Prostate gland (tissue), 2 donors: ENCODE data around the gene CYP4F3. TPM values are rescaled to one million over a fixed set of nuclear protein-coding genes. Genes with fewer than 3 reads are reported as not detected.

Experiments
- DNase-seq: peaks from one replicate; pipeline ENCODE4 v3.0.0-alpha.2; 2019; ENCODE audit warnings: low spot score
- H3K27ac ChIP-seq, 2 donors: fragments of 200-600 bp; sonication (generic); 2 replicates each; pipeline ENCODE4 v1.5.1; 2017 to 2019
- H3K27me3 ChIP-seq: fragments of 200-600 bp; sonication (generic); replicated peaks from 2 replicates; pipeline ENCODE4 v1.5.1; 2019; ENCODE audit not compliant: insufficient read depth
- H3K36me3 ChIP-seq, 2 donors: fragments of 200-600 bp; sonication (generic); 1 replicate in 1 of 2; 2 replicates in 1 of 2; pipeline versions ENCODE4 v1.5.1 to v1.8.1; 2017 to 2019
- H3K4me1 ChIP-seq: fragments of 200-600 bp; sonication (generic); replicated peaks from 2 replicates; pipeline ENCODE4 v1.5.1; 2019
- H3K4me3 ChIP-seq, 2 donors: fragments of 200-600 bp; sonication (generic); 2 replicates each; pipeline ENCODE4 v1.5.1; 2017 to 2019
- H3K9me3 ChIP-seq: fragments of 200-600 bp; sonication (generic); 2 replicates; pipeline ENCODE4 v1.5.1; 2017
- CTCF ChIP-seq, 4 experiments: fragments of 200-600 bp in 2 of 4; fragments of 450-650 bp in 2 of 4; sonication (generic) in 2 of 4; IDR thresholded peaks; 1 replicate in 3 of 4; 2 replicates in 1 of 4; pipeline ENCODE4 v1.5.1; 2016 to 2019; ENCODE audit warnings: antibody characterized with exemption in 4 of 4, mild to moderate bottlenecking in 2 of 4, moderate library complexity in 2 of 4
- POLR2A ChIP-seq: fragments of 450-650 bp; IDR thresholded peaks from one replicate; pipeline ENCODE4 v1.6.1; 2016; ENCODE audit warnings: antibody characterized with exemption, mild to moderate bottlenecking
- POLR2AphosphoS5 ChIP-seq: sonication (generic); formaldehyde crosslinking; IDR thresholded peaks from one replicate; pipeline ENCODE4 v1.6.1; 2017; ENCODE audit warnings: antibody characterized with exemption
- WGBS: methylation state at CpG from one replicate; pipeline ENCODE4 v1.1.5; 2018; 5-methylcytosine and 5-hydroxymethylcytosine counted together
- intact Hi-C: fragments of 100-400 bp; cut with DNase I; formaldehyde crosslinking; loops from one replicate; pipeline ENCODE4 v1.14.2; 2022
- total RNA-seq, 2 donors: library from RNA; depleted of rRNA; stranded (reverse); fragments of >200 nt; gene quantifications; one replicate each; pipeline ENCODE4 v1.1.0, GENCODE V29; 2016

CYP4F3 gene
- total RNA-seq, 2 donors from 2014 or later, result 0.28 to 2.0 TPM

- no peaks in the 10 kb centered on the region for H3K27me3 ChIP-seq
- intact Hi-C loops, result no loop called here
- TF ChIP-seq CTCF (IDR thresholded peaks at IDR 0.05) (no peak), POLR2AphosphoS5 (no peak), POLR2A (no peak)
- WGBS, result 83% methylated on average over 8 of the region's 8 CpGs
- DNase-seq, result no peak
- H3K9me3 ChIP-seq, result no peaks in the 10 kb centered on the region
- H3K4me1 ChIP-seq, result no peaks in the 10 kb centered on the region
- no peaks in the 10 kb centered on the region for H3K36me3 ChIP-seq
- no peak overlapping the region for H3K4me3 ChIP-seq
- H3K27ac ChIP-seq, result no peak overlapping the region
Measured at GRCh38 chr19:15609261-15609660, 31.4 kb upstream of the CYP4F3 start.

GRCh38 chr19:15612342-15612741 is 28.4 kb upstream of the CYP4F3 start:
- no peak for DNase-seq
- H3K27ac ChIP-seq, result no peak overlapping the region
- H3K36me3 ChIP-seq, result no peaks in the 10 kb centered on the region
- TF ChIP-seq POLR2AphosphoS5, result peak; percentile 56
- TF ChIP-seq CTCF (IDR thresholded peaks at IDR 0.05), result no peak
- TF ChIP-seq POLR2A, result no peak
- WGBS, result 31% methylated on average over 5 of the region's 5 CpGs
- intact Hi-C loops, result no loop called here
- no peaks in the 10 kb centered on the region for H3K9me3 ChIP-seq
- no peaks in the 10 kb centered on the region for H3K27me3 ChIP-seq
- no peak overlapping the region for H3K4me3 ChIP-seq
- H3K4me1 ChIP-seq, result no peaks in the 10 kb centered on the region

- no peaks in the 10 kb centered on the region for H3K4me1 ChIP-seq
- H3K36me3 ChIP-seq, result no peaks in the 10 kb centered on the region
- TF ChIP-seq POLR2A (no peak), CTCF (IDR thresholded peaks at IDR 0.05) (no peak), POLR2AphosphoS5 (no peak)
- no peaks in the 10 kb centered on the region for H3K9me3 ChIP-seq
- intact Hi-C loops, result no loop called here
- no peak overlapping the region for H3K27ac ChIP-seq
- no peak overlapping the region for H3K4me3 ChIP-seq
- no peaks in the 10 kb centered on the region for H3K27me3 ChIP-seq
- no peak for DNase-seq
- WGBS, result 91% methylated on average over 3 of the region's 3 CpGs
Measured at GRCh38 chr19:15613338-15613737, 27.4 kb upstream of the CYP4F3 start.

GRCh38 chr19:15614507-15615379 is 26.0 kb upstream of the CYP4F3 start, which contains the start of gene CYP4F8:
Gene CYP4F8, plus strand, starts transcription at chr19:15615218. Its CDS starts 399 bp downstream, at chr19:15615617.
- intact Hi-C loops, result no loop called here
- 42% methylated on average over 8 of the region's 8 CpGs for WGBS
- no peaks in the 10 kb centered on the region for H3K9me3 ChIP-seq
- no peak for DNase-seq
- TF ChIP-seq POLR2AphosphoS5 (no peak), POLR2A (no peak), CTCF (IDR thresholded peaks at IDR 0.05) (no peak)
- H3K4me3 ChIP-seq, result no peak within 1 kb of the TSS
- no peaks in the 10 kb centered on the region for H3K27me3 ChIP-seq
- H3K27ac ChIP-seq, result no peak within 1 kb of the TSS
- H3K4me1 ChIP-seq, result no peaks in the 10 kb centered on the region
- H3K36me3 ChIP-seq, result no peaks in the 10 kb centered on the region

GRCh38 chr19:15615526-15615925 is 25.2 kb upstream of the CYP4F3 start:
- H3K9me3 ChIP-seq, result no peaks in the 10 kb centered on the region
- no peaks in the 10 kb centered on the region for H3K36me3 ChIP-seq
- 69% methylated on average over 14 of the region's 14 CpGs for WGBS
- DNase-seq, result no peak
- H3K4me1 ChIP-seq, result no peaks in the 10 kb centered on the region
- TF ChIP-seq POLR2A (no peak), CTCF (IDR thresholded peaks at IDR 0.05) (no peak), POLR2AphosphoS5 (no peak)
- no peaks in the 10 kb centered on the region for H3K27me3 ChIP-seq
- H3K27ac ChIP-seq, result no peak overlapping the region
- H3K4me3 ChIP-seq, result no peak overlapping the region
- intact Hi-C loops, result no loop called here
